Measurements from ENCODE around the gene IDE. TPM values are rescaled to one million over a fixed set of nuclear protein-coding genes. Genes with fewer than 3 reads are reported as not detected.
"Not testable (repeated sequence)": the region's sequence is repeated elsewhere in the genome, so short reads cannot be mapped to it uniquely, and the experiment has no call there.

IDE gene
- 25.3 and 27.0 TPM in 2 replicates for total RNA-seq (2014; rRNA removed)
- 9.2 TPM for polyA plus RNA-seq (2012)

- DNase-seq (ENCODE audit: low read depth), result peak; percentile 78
These were observed at the start of gene IDE for GRCh38 chr10:92573798-92574547. Gene IDE (minus strand): TSS chr10:92574093. CDS start chr10:92574019, 74 bp downstream.

- DNase-seq (ENCODE audit: low read depth), result peak; percentile 34
These were observed 45.5 kb upstream of the IDE start for GRCh38 chr10:92619368-92619767.

- DNase-seq (ENCODE audit: low read depth), result no peak
These were observed 41.6 kb upstream of the IDE start for GRCh38 chr10:92615515-92615914.

GRCh38 chr10:92604841-92605240, 30.9 kb upstream of the IDE start:
- DNase-seq (ENCODE audit: low read depth), result no peak

- peak; percentile 21 for DNase-seq (ENCODE audit: low read depth)
These were observed 24.4 kb upstream of the IDE start for GRCh38 chr10:92598321-92598720.

GRCh38 chr10:92595505-92595904, 21.6 kb upstream of the IDE start:
- DNase-seq (ENCODE audit: low read depth), result no peak

- DNase-seq (ENCODE audit: low read depth), result no peak
These were observed 20.0 kb upstream of the IDE start for GRCh38 chr10:92593619-92594588.

GRCh38 chr10:92592761-92593618, 19.1 kb upstream of the IDE start, which contains the start of gene KIF11:
Gene KIF11 (plus strand): TSS chr10:92593130. CDS start chr10:92593376, 246 bp downstream.
- peak; percentile 97 for DNase-seq (ENCODE audit: low read depth)

- peak; percentile 92 for DNase-seq (ENCODE audit: low read depth)
These were observed 17.7 kb upstream of the IDE start for GRCh38 chr10:92591550-92592022.

GRCh38 chr10:92590623-92591549, 17.0 kb upstream of the IDE start:
- DNase-seq (ENCODE audit: low read depth), result peak; percentile 77

GRCh38 chr10:92582347-92582746, 8.5 kb upstream of the IDE start:
- DNase-seq (ENCODE audit: low read depth), result not testable (repeated sequence)

- peak; percentile 65 for DNase-seq (ENCODE audit: low read depth)
These were observed 2.1 kb upstream of the IDE start for GRCh38 chr10:92575961-92576360.

- DNase-seq (ENCODE audit: low read depth), result no peak
These were observed 812 bp upstream of the IDE start for GRCh38 chr10:92574548-92575261.

- DNase-seq (ENCODE audit: low read depth), result peak; percentile 53
These were observed 649 bp downstream of the IDE start for GRCh38 chr10:92573091-92573797.

- no peak for DNase-seq (ENCODE audit: low read depth)
These were observed 1.4 kb downstream of the IDE start for GRCh38 chr10:92572362-92573090.

- no peak for DNase-seq (ENCODE audit: low read depth)
These were observed 2.2 kb downstream of the IDE start for GRCh38 chr10:92571649-92572048.

GRCh38 chr10:92569663-92570062, 4.2 kb downstream of the IDE start:
- not testable (repeated sequence) for DNase-seq (ENCODE audit: low read depth)

GRCh38 chr10:92569071-92569470, 4.8 kb downstream of the IDE start:
- DNase-seq (ENCODE audit: low read depth), result no peak
